Adrenal gland (tissue), 12 donors: ENCODE measurements around the gene TET3. TPM values are rescaled to one million over a fixed set of nuclear protein-coding genes. Genes with fewer than 3 reads are reported as not detected.

ENCODE experiments used
- DNase-seq, 7 donors: peaks; one replicate each; pipeline ENCODE4 v3.0.0-alpha.2; 2019 to 2020
- H3K27ac ChIP-seq, 5 donors: fragments of 200-600 bp; sonication (generic) in 4 of 5; 1 replicate in 3 of 5; 2 replicates in 2 of 5; pipeline versions ENCODE4 v1.5.1 to v1.8.0; 2016 to 2020; ENCODE audit warnings: mild to moderate bottlenecking in 1 of 5
- H3K27me3 ChIP-seq: fragments of 200-600 bp; 2 replicates; pipeline ENCODE4 v1.8.0; 2021
- H3K36me3 ChIP-seq, 2 donors: fragments of 200-600 bp; replicated peaks in 1 of 2; 1 replicate in 1 of 2; 2 replicates in 1 of 2; pipeline versions ENCODE4 v1.5.1 to v1.8.0; 2018 to 2022
- H3K4me1 ChIP-seq, 2 donors: fragments of 200-600 bp; replicated peaks in 1 of 2; 1 replicate in 1 of 2; 2 replicates in 1 of 2; pipeline versions ENCODE4 v1.5.1 to v1.8.0; 2018 to 2021
- H3K4me3 ChIP-seq, 4 donors: fragments of 200-600 bp; sonication (generic) in 3 of 4; one replicate each; pipeline ENCODE4 v1.5.1; 2016 to 2018
- H3K9me3 ChIP-seq, 3 donors: fragments of 200-600 bp; sonication (generic) in 1 of 3; replicated peaks in 1 of 3; 1 replicate in 2 of 3; 2 replicates in 1 of 3; pipeline versions ENCODE4 v1.5.1 to v1.8.0; 2016 to 2021
- POLR2A ChIP-seq, 2 donors: fragments of 450-650 bp; IDR thresholded peaks; one replicate each; pipeline ENCODE4 v1.6.1; 2017; ENCODE audit warnings: antibody characterized with exemption in 2 of 2, mild to moderate bottlenecking in 2 of 2, moderate library complexity in 1 of 2
- WGBS, 4 donors: extraction: QIAGEN DNeasy Blood & Tissue Kit in 2 of 4; methylation state at CpG; one replicate each; pipeline versions ENCODE4 v1.1.5 to v1.1.7; 2013 to 2017; 5-methylcytosine and 5-hydroxymethylcytosine counted together
- intact Hi-C, 2 donors: fragments of 100-400 bp; cut with DNase I; formaldehyde crosslinking; loops; one replicate each; pipeline versions ENCODE4 v1.14.1 to v1.15.0; 2022 to 2023
- polyA plus RNA-seq, 3 donors: library from polyadenylated mRNA; stranded (reverse); fragments of 200-250 nt in 2 of 3; fragments of 350-450 nt in 1 of 3; fragmentation: Illumina TruSeq in 1 of 3; extraction: RNeasy Lipid Tissue Mini Kit (QIAGEN cat#74804) in 1 of 3; gene quantifications; one replicate each; pipeline ENCODE4 v1.2.3, GENCODE V29; 2013 to 2014
- small RNA-seq, 2 donors: library from RNA; depleted of rRNA; stranded (forward); fragments of <200 nt; gene quantifications; one replicate each; pipeline ENCODE3, GENCODE V24; 2016
- total RNA-seq, 9 donors: library from RNA; depleted of rRNA in 4 of 9; stranded (reverse); fragments of >200 nt in 4 of 9; fragments of 120-200 nt in 1 of 9; fragmentation: NEBNext Ultra II Directional in 1 of 9; extraction: Animal tissue kit (Norgen Biotek cat#: 25700) in 1 of 9; gene quantifications; one replicate each; pipeline versions ENCODE4 v1.1.0 to v1.2.4, GENCODE V29; 2013 to 2023
- TF ChIP-seq, protein P1 (sequence below), 6 experiments: fragments of 450-650 bp in 4 of 6; fragments of 200-600 bp in 2 of 6; sonication (generic) in 1 of 6; IDR thresholded peaks; 1 replicate in 5 of 6; 2 replicates in 1 of 6; pipeline versions ENCODE4 v1.5.1 to v1.8.0; 2016 to 2021; ENCODE audit warnings: antibody characterized with exemption in 6 of 6, mild to moderate bottlenecking in 2 of 6, moderate library complexity in 1 of 6
- donor health status: healthy with polysubstance abuse.
- donor health status: Bipolar disorder and iron deficiency.
- donor health status: DM: yes; HTN: yes; CAD: no.
- donor health status: DM: no; HTN: no; CAD: no.
- donor health status: DM: no; HTN: no; CAD: no.
- donor health status: DM: yes; HTN: yes; CAD: no.

The TET3 gene
- total and polyA plus RNA-seq, 12 donors, result 1.3 to 8.6 (median 5.4) TPM

GRCh38 chr2:74031221-74031620 lies 46.5 kb downstream of the TET3 start:
- no peaks in the 10 kb centered on the region for H3K36me3 ChIP-seq
- no peaks in the 10 kb centered on the region for H3K9me3 ChIP-seq
- intact Hi-C loops, result no loop called here
- H3K27ac ChIP-seq, result no peak overlapping the region
- TF ChIP-seq, protein P1, sequence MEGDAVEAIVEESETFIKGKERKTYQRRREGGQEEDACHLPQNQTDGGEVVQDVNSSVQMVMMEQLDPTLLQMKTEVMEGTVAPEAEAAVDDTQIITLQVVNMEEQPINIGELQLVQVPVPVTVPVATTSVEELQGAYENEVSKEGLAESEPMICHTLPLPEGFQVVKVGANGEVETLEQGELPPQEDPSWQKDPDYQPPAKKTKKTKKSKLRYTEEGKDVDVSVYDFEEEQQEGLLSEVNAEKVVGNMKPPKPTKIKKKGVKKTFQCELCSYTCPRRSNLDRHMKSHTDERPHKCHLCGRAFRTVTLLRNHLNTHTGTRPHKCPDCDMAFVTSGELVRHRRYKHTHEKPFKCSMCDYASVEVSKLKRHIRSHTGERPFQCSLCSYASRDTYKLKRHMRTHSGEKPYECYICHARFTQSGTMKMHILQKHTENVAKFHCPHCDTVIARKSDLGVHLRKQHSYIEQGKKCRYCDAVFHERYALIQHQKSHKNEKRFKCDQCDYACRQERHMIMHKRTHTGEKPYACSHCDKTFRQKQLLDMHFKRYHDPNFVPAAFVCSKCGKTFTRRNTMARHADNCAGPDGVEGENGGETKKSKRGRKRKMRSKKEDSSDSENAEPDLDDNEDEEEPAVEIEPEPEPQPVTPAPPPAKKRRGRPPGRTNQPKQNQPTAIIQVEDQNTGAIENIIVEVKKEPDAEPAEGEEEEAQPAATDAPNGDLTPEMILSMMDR (IDR thresholded peaks at IDR 0.05), result no peak
- TF ChIP-seq POLR2A (IDR thresholded peaks at IDR 0.05), result no peak
- no peaks in the 10 kb centered on the region for H3K27me3 ChIP-seq
- peaks cover 0 to 42% of the 10 kb centered on the region in 2 donors for H3K4me1 ChIP-seq
- 72 to 86% (median 81%) methylated on average over 8 of the region's 8 CpGs for WGBS, 4 donors
- DNase-seq, result peak in 1 of 7 donors; percentile 46
- no peak overlapping the region for H3K4me3 ChIP-seq

GRCh38 chr2:74031959-74032287 lies 47.2 kb downstream of the TET3 start:
- intact Hi-C loops, result no loop called here
- Histone ChIP-seq H3K36me3 (no peaks in the 10 kb centered on the region), H3K27me3 (no peaks in the 10 kb centered on the region), H3K9me3 (no peaks in the 10 kb centered on the region), H3K4me3 (no peak overlapping the region), H3K4me1 (peaks cover 0 to 41% of the 10 kb centered on the region in 2 donors), H3K27ac (no peak overlapping the region)
- TF ChIP-seq POLR2A (IDR thresholded peaks at IDR 0.05), result no peak
- TF ChIP-seq, protein P1 (IDR thresholded peaks at IDR 0.05), result no peak
- 68 to 84% (median 77%) methylated on average over 2 of the region's 2 CpGs for WGBS, 4 donors
- no peak for DNase-seq

DNA sequence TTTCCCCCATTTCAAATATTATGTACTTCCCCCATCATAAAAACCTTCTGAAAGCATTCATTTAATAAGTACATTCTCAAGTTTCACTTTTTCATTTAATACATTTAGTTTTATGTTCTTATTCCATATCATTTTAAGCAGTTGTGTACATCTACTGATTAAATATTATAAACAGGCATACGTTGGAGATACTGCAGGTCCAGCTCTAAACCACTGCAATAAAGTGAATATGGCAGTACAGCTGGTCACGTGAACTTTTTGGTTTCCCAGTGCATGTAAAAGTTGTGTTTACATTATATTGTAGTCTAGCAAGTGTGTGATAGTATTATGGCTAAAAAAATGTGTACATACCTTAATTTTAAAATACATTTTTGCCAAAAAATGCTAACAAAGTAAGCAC lies 48.7 kb downstream of the TET3 start:
- intact Hi-C loops, result no loop called here
- TF ChIP-seq, protein P1 (IDR thresholded peaks at IDR 0.05), result no peak
- no peak for TF ChIP-seq POLR2A (IDR thresholded peaks at IDR 0.05)

More for the DNA sequence above, 48.7 kb downstream of the TET3 start:
- Histone ChIP-seq H3K4me1 (peaks cover 0 to 56% of the 10 kb centered on the region in 2 donors), H3K36me3 (no peaks in the 10 kb centered on the region), H3K27me3 (no peaks in the 10 kb centered on the region), H3K27ac (no peak overlapping the region), H3K4me3 (no peak overlapping the region), H3K9me3 (no peaks in the 10 kb centered on the region)
- DNase-seq, result no peak
- WGBS, 4 donors, result 74 to 85% (median 78%) methylated on average over 2 of the region's 2 CpGs

Small RNAs within 50 kb of the gene (small RNA-seq; reads per million reads assigned to genes)
- gene AC110801.1, result 0 reads per million in 2 donors
- gene RNA5SP97, result 0 reads per million in 2 donors

Other genes with a start within 250 kb of the TET3 start
- 10 to 100 TPM; 17.2 to 47.9 (median 21.5) TPM for gene TPRKB, start 247.6 kb upstream of the TET3 start, total RNA-seq
- 10 to 100 TPM; 50.9 to 67.2 (median 62.2) TPM for gene TPRKB, start 247.6 kb upstream of the TET3 start, polyA plus RNA-seq
- 10 to 100 TPM; 12.1 to 31.8 (median 16.9) TPM for gene DUSP11, start 204.8 kb upstream of the TET3 start, total RNA-seq
- gene DUSP11, start 204.8 kb upstream of the TET3 start, polyA plus RNA-seq, result 10 to 100 TPM; 11.3 to 26.3 (median 13.7) TPM
- not detected for gene C2orf78, start 200.7 kb upstream of the TET3 start, total RNA-seq
- under 1 TPM in 1 of 3 donors, not detected in 2; 0.08 TPM for gene C2orf78, start 200.7 kb upstream of the TET3 start, polyA plus RNA-seq
- gene STAMBP, start 155.9 kb upstream of the TET3 start, total RNA-seq, result 10 to 100 TPM; 15.7 to 40.2 (median 29.0) TPM
- gene STAMBP, start 155.9 kb upstream of the TET3 start, polyA plus RNA-seq, result 10 to 100 TPM; 18.4 to 44.8 (median 24.1) TPM
- gene ACTG2, start 91.9 kb upstream of the TET3 start, total RNA-seq, result 10 to 100 TPM in 2 of 9 donors, 1 to 10 TPM in 4, under 1 TPM in 3; 0.52 to 13.3 (median 2.6) TPM
- gene ACTG2, start 91.9 kb upstream of the TET3 start, polyA plus RNA-seq, result 10 to 100 TPM; 14.1 to 94.0 (median 66.9) TPM
- gene DGUOK, start 58.0 kb upstream of the TET3 start, total RNA-seq, result 10 to 100 TPM; 40.0 to 87.5 (median 56.8) TPM
- 100 to 1,000 TPM in 1 of 3 donors, 10 to 100 TPM in 2; 57.1 to 112 (median 88.4) TPM for gene DGUOK, start 58.0 kb upstream of the TET3 start, polyA plus RNA-seq
- 10 to 100 TPM; 17.1 to 73.5 (median 44.3) TPM for gene BOLA3, start 163.0 kb downstream of the TET3 start, total RNA-seq
- gene BOLA3, start 163.0 kb downstream of the TET3 start, polyA plus RNA-seq, result 10 to 100 TPM; 37.8 to 84.5 (median 54.8) TPM
- gene MOB1A, start 194.0 kb downstream of the TET3 start, total RNA-seq, result 100 to 1,000 TPM in 1 of 9 donors, 10 to 100 TPM in 8; 59.9 to 103 (median 86.3) TPM
- 10 to 100 TPM; 15.9 to 44.5 (median 21.4) TPM for gene MOB1A, start 194.0 kb downstream of the TET3 start, polyA plus RNA-seq
- 10 to 100 TPM in 6 of 9 donors, 1 to 10 TPM in 3; 1.6 to 24.9 (median 15.4) TPM for gene MTHFD2, start 213.7 kb downstream of the TET3 start, total RNA-seq
- gene MTHFD2, start 213.7 kb downstream of the TET3 start, polyA plus RNA-seq, result 10 to 100 TPM in 2 of 3 donors, 1 to 10 TPM in 1; 6.0 to 19.8 (median 12.8) TPM